ENCODE results near the gene AHSA1.

Gene AHSA1

DNA sequence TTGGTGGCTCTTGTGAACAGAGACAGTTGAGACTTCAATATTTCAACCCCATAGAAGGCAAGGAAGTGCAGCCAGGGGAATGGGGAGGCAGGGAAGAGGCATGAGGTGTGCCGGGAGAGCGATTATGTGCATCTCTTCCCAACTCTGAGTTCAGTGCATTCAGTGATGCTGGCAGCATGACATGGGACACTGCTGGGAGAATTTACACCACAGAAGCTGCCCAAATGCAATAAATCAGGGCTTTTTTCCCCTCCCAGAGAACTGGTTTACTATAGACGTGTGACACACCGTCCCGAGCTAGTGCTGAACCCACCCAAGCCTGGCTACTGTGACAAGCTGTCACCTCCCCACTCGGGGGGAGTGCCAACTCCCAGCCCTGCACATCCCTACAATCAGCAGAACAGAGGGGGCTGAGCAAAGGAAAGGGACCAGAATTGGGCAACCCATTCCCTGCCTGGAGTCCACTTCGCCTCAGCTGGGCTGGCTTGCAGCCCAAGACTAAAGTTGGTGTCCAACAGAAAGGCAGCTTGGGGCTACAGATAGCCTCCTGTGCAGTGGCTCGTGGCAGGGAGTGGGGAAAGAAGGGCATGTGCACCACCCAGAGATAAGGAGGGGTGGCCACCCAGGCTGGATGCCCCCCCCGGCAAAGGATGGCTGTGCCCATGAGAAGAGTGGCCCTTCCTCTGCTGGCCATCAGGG lies 16.7 kb downstream of the AHSA1 start:
- no peak for DNase-seq

DNA sequence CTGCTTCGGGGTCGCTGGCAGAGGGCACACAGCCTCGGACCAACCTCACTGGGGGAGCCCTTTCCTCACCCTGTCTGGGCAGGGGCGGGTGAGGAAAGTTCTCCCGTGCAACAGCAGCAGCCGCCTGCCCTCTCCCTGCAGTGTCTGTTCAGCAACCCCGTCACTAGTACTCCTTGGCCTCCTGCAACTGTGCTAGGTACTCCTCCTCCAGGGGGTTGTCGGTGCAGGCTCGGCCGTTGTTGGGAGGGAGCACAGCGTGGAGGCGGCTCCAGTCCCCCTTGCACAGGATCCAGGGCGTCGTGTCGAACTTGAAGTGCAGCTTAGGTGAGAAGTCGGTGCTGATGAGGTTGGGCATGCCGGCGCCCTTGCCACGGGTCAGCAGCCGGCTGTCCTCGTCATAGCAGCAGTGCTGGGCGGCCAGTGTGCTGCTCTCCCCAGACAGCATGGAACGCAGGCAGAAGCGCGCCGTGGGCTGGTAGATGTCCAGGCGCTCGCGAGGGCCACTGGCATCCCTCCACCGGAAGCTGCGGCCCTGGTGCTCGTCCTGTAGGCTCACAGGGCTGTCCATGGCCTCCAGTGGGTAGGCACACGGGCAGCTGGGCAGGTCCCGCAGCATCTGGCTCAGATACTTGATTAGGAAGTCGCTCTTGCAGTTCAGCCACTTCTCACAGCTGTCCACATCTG lies 17.7 kb downstream of the AHSA1 start:
- no peak for DNase-seq

DNA sequence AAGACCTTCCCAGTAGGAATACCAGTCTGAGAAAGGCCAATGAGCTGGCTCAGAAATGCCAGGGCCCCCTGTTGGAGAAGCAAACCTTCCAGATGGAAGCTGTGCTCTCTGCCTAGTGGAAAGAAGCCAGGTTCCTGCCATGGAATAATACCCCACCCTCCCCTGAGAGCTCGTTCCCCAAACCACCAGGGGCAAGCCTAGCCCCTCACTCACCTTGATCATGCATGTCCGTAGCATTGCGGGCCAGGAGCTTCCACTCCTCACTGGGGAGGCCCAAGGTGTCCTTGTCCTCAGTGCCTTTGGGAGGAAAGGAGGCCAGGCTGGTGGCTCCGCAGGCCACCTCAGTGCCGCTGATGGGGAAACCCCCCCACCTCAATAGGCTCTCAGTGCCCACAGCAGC lies 20.1 kb downstream of the AHSA1 start:
- no peak for DNase-seq

DNA sequence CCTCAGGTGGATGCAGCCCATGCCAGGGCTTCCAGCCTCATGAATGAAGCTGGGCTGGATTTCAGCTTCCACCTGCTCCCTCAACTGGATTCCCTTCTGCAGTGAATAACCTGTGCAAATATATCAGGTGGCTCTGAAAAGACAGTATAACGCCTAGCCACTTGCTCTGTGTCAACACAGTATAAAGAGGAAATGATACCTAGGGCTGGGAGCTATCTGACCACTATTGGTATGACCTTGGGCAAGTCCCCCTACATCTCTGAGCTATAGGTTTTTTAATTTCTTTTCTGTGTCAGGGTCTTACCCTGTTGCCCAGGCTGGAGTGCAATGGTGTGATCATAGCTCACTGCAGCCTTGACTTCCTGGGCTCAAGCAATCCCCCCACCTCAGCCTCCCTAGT lies 20.9 kb downstream of the AHSA1 start:
- peak; percentile 63 for DNase-seq

DNA sequence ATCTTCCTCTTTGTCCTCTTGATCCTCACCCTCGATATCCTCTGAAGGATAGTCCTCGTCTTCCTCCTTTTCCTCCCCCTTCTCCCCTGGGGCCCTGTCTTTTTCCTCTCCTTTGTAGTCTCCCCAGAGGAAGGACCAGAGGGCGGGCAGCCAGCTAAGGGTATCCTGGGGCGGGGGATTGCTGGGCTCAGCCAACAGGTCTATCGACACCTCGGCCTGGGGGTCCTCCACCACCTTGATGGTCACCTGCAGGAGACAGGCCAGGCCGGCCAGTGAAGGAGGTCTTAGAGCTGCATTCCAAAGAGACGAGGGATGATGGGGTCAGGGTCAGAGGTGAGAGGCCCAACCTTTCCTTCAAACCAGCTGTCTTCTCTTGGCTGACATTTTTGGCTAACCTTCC lies 24.5 kb downstream of the AHSA1 start:
- DNase-seq: no peak

DNA sequence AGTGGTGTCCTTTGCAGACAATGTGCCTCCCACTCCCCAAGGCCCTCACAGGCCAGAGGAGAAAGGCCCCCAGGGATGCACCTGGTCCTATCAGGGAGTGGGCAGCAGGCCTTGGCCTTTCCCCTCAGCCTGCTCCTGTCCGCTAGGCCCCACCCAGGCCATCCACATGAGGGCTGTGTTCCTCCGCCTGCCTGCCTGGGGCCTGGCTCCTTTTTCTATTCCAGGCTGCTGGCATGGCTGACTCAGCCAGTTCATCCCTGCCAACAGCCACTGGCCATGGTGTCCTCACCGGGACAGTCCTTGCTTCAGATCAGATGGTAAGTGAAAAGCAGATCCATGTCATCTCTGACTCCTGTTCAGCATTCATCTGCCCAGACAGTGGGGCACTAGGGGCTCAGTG lies 27.4 kb downstream of the AHSA1 start:
- no peak for DNase-seq

DNA sequence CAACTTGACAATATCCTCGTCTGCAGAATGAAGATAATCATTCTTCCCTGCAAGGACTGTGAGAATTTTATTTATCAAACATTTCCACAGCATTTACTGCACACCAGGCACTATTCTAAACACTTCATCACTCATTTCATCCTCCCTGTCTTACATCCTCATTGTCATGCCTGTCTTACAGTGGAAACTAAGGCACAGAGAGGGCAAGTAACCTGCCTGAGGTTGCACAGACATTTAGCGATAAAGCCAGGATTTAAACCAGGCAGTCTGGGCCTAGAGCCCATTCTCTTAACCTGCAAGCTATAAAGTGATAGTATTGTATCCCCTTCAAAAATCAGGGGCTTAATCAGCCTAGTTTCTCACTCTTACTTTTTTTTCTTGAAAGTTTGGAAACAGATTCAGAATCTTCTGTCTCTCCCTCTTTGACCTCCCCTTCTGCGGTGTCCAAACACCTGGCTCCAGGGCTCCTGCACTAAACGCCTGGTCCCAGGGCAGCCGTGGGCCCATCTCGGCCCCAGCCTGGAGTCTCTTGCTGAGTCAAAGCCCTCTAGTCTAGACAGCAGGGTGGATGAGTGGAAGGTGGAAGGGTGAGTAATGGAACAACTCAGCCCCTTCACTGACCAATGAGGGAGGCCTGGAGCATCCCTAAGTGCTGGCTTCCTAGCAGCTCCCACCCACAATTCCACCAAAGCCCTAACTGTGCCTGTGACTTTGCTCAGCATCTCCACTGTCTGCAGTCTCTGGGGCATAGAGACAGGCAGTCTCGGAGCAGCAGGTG lies 28.2 kb downstream of the AHSA1 start:
- no peak for DNase-seq

DNA sequence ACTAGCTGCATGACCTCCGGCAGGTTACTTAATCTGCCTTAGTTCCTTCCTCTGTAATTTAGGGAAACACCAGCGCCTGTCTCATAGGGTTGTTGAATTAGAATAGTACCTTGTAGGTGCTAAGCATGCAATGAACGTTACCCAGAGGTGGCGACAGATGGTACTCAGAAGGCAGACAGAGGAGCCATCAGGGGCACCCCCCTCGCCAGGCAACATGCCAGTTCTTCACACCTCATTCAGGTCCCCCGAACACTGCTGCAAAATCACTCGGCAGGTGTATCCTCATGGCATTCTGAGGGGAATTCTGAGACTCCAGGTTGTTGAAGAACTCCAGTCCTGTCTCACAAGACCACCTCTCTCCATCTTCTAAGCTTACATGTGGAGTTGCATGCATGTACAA lies 30.7 kb downstream of the AHSA1 start:
- no peak for DNase-seq

DNA sequence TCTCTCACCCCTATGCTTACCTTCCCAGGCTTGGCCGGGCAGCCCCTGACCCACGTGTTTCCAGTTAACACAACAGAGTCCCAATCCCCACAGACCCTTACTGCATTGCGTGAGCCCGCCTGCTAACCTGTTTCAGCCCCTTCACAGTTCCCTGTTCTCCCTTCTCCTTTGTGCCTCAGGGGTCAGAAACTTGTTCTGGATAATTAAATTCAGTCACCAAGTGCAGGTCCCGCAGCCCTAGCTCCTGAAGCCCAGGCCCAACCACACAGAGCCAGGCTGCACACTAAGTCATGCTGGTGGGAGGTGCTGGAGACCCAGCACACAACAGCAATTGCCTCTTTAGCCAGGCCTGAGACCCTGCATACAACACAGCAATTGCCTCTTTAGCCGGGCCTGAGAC lies 31.1 kb downstream of the AHSA1 start:
- DNase-seq: no peak

DNA sequence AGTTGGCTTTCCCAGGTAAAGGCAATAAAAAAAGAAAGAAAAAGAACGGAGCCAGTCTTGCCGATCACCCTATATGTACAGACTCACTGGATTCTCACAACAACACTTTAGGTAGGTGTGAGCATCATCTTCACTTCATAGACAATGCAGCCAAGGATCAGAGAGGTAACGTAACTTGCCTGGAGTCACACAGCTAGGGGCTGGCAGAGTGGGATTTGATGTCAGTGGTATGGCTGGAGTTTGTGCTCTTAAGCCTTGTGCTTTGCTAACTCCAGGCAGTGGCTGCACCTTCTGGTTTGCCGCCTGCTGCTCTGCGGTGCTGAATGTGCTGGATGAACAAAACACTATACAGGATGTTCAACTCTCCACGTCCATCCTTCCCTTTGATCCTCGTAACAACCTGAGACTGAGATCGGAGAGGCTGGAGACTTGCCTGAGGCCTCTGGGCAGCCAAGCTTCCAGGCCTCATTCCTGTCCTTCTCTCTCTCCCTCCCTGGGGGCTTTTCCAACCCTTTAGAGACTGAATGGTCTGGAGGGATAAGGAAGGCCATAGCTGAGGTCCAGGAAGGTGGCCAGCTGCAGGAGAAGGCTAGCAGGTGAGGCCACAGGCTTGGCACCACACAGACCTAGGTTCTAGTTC lies 32.6 kb downstream of the AHSA1 start:
- DNase-seq: no peak

DNA sequence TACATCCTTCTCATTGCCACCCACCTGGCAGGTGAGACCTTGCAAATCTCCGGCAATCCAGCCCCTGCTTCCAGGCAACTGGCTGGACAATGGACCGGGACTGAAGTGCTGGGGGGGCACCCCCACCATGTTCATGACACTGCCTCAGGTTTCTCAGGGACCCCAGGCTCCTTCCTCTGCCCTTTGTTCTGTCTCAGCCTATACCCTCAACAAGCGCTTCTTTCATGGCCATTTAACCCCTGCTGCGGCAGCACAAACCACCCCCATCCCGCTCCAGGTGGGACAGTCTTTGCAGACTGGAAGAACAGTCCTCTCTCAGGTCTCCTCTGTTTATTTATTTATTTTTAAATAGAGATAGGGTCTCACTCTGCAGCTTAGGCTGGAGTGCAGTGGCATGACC lies 33.2 kb downstream of the AHSA1 start:
- no peak for DNase-seq

DNA sequence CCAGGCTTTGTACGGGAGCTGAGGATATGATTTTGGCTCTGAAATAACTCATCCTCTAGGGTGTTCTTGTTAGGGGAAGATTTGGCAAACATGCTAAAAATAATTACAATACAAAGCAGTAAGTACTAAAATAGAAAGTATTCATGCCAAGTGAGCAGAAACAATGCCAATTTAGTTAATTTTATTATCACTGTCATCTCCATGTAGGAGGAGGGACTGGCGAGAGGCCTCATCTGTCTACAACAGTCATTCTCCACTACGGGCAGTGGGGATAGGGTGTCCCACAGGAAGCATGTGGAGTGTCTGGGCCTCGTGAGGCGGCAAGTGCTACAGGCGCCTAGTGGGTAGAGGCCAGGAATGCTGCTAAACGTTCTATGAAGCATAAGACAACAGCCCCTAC lies 37.4 kb downstream of the AHSA1 start:
- DNase-seq: no peak

DNA sequence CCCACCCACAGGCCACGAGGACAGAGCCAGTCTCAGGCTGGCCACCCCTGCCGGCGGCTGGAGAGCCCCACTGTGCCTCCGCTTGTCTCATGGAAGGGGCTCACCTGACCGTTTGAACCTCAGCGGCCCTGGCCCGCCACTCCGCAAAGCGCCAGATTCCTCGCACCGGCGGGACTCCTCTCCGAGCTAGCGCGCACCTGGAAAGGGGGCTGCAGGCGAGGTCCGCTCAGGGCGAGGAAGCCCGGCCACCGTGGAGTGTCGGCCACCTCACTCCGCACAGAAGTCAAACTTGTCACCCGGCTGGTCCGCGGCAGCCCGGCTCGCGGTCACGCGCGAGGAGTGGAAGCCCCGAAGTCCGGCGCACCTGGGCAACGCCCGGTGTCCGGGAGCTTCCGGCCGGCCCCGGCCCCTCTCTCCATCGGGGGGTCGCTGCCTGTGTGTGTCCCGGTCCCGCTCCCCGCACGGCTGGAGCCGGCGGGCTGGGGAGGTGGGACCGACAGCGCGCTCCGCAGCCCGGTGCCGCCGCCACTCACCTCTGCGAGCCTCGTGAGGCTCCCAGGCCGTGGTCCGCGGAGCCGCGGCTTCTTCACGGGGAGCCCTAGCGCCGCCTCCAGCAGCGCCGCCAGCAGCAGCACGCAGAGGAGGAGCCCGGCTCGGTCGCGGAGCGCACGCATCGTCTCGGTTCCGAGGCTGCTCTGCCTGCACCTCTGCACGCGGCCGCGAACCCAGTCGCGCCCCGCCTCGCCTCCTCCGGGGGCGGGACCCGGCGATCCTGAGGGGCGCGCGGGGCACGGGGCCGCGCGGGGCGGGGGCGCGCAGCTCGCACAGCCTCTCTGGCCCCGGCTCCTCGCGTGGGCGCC lies 40.5 kb downstream of the AHSA1 start, which contains the start of gene ISM2:
TSS of gene ISM2 (minus strand) at position 697 of the 860 bp plus-strand sequence. CDS start at position 674, 23 bp downstream.
- no peak for DNase-seq

DNA sequence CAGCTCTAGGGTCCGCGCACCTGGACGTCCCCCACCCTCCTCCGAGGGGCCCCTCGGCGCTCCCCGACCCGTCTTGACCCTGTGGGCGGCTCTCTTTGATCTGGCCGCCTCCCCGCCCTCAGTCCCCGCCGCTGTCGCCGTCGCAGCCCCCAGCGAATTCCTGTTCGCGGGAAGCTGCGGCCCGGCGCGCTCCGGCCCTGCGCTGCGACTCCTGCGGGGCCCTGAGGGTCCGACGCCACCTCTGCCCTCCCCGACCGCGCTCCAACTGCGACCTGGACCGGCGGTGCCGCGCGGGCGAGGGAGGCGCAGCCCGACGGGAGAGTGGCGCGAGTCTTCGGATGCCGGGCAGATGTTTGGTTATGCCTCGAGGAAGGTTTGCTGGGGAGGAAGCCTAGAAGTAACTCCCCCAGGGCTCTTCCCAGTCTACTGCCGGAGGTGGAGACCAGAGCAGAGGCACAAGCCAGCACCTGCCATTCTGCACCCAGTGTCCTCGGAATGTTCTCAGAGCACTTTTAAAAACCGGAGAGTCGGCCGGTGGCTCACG lies 41.2 kb downstream of the AHSA1 start:
- DNase-seq: no peak

DNA sequence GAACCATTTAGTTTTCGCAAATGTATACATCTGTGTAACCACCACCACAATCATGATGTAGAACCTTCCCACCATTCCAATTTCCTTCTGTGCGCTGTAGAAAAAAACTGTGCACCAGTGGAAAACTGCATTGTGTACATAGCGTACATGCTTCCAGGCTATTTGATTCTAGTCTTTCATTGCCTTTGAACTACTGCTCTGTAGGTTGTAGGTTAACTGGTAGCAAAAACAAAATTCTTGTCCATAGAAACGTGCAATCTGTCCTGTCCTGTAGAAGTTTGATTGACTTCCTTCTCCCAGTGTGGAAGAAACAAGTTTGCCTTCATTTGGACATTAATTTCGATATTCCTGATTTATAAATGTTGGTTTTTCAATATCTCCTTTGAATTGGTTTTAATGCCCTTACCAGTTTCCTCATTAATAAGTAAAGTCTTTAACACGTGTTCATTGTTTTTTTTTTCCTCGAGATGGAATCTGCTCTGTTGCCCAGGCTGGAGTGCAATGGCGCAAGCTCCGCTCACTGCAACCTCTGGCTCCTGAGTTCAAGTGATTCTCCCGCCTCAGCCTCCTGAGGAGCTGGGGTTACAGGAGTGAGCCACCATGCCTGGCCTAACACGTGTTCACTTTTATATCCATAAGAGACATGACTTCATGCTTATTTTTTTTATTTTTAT lies 44.4 kb downstream of the AHSA1 start:
- DNase-seq: no peak

DNA sequence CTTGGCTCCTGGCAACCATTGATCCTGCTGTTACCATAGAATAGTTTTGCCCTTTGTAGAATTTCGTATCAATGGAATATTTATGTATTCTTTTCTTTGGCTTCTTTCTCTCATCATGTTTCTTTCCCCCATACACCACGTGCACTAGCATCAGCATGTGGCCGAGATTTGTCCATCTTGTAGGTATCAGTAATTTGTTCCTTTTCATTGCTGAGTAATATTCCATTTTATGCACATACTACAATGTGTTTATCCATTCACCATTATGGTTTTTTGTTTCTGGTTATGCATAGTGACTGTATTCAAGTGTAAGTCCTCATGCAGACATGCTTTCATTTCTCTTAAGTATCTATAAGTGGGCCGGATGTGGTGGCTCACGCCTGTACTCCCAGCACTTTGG lies 45.2 kb downstream of the AHSA1 start:
- no peak for DNase-seq

DNA sequence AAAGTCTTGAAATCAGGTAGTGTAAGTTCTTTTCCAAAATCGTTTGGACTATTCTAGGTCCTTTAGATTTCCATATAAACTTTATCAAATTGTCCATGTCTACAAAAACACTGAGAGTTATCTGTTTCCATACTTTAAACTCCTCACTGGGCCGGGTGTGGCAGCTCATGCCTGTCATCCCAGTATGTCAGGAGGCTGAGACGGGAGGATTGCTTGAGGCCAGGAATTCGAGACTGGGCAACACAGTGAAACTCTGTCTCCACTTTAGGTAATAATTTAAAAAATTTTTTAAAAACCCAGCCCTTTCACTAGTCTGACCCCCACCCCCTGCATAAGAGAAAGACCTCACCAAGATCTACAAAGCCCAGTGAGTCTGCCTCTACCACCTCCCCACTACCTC lies 47.1 kb downstream of the AHSA1 start:
- no peak for DNase-seq

DNA sequence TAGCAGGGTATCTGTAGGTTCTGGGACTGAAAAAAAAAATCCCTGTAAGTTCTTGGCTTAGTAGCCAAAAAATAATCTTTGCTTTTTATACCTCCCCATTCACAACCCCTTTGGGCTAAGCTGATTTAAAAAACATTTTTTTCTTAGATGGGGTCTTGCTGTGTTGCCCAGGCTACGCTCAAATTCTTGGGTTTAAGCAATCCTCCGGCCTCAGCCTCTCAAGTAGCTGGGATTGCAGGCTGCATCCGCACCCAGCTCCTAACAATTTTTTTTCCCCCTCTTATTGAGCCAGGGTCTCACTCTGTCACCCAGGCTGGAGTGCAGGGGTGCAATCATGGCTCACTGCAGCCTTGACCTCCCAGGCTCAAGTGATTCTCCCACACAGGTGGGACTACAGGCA lies 49.9 kb downstream of the AHSA1 start:
- DNase-seq: no peak

DNA sequence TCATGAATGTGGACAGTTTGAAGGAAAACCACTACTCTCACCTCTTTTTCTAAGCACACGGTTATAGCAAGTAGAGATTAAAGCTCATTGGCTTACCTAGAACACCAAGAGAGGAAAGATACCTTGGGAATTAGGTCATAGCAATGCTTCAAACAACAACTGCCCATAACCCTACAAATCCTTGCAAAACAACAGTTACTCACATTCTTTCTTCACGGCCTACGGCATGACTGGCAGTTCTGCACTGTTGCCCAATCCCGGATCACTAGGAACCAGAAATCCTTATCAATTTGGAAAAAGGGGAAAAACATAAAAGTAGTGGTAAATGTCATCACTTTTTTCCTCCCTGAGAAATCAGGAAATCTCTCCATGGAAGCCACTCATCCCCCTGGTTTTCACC lies 50.4 kb downstream of the AHSA1 start:
- no peak for DNase-seq

DNA sequence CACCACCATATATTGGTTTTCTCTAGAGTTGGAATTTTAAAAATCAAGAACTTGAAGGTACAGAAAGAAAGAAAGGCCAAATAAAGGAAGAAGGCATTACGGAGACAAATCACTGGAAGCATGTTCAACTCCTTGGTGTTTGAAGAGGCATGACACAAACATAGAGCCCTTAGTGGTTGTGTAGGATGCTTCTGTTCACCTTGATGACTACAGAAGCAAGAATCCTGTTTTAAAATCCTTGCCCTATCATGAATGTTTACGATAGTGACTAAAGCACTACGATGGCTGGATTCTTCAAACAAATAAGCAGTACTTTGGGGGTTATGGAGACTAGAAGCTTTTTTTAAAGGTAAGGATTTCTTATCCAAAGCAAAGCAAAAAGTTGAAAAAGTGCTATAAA lies 51.0 kb downstream of the AHSA1 start:
- no peak for DNase-seq

DNA sequence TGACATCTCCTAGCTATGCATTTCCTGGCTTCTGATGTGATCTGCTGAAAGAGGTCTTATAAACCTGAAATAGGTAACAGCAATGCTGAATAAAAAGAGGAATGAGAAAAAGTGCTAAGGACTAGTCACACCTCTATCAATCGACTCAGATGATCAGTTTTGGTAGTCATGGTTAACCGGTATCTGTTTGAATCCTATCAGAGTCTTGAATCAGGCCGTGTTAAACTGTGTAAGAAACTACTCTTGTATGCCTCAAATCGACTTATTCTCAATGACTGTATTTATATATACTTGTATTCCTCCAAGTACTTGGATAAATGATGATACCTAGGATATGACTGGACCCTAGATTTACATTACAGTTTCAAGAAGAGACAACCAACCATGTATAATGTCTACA lies 51.5 kb downstream of the AHSA1 start:
- DNase-seq: no peak
